Activated CD4-positive, alpha-beta memory T cell treated with anti-CD3 and anti-CD28 coated beads, Interleukin-2, amount 10 ng/mL, durations not matched to agents 7 days and 5 days (primary cell): ENCODE results near the gene PHLDB1. TPM values are rescaled to one million over a fixed set of nuclear protein-coding genes. Genes with fewer than 3 reads are reported as not detected.

ENCODE experiments used
- CTCF ChIA-PET: fragments of 350-600 bp; sonication (Branson Sonifier 250); formaldehyde crosslinking; loops from one replicate; lab custom pipeline; 2021; ENCODE audit warnings: antibody characterized with exemption, inconsistent platforms; lab: Charles Lee
- POLR2A ChIA-PET: fragments of 350-600 bp; sonication (Branson Sonifier 250); formaldehyde crosslinking; loops from one replicate; lab custom pipeline; 2021; ENCODE audit warnings: antibody characterized with exemption; lab: Charles Lee
- DNase-seq: peaks from one replicate; pipeline ENCODE4 v3.0.0-alpha.2; 2020
- H3K27ac Mint-ChIP-seq: one replicate; pipeline ENCODE4 v1.8.0; 2021; ENCODE audit warnings: mild to moderate bottlenecking, mixed read lengths
- H3K27me3 Mint-ChIP-seq: one replicate; pipeline ENCODE4 v1.8.0; 2021; ENCODE audit warnings: mixed read lengths
- H3K36me3 Mint-ChIP-seq: one replicate; pipeline ENCODE4 v1.8.0; 2021; ENCODE audit warnings: low read depth, mixed read lengths
- H3K4me1 Mint-ChIP-seq: one replicate; pipeline ENCODE4 v1.8.0; 2021; ENCODE audit warnings: mixed read lengths
- H3K4me3 Mint-ChIP-seq: one replicate; pipeline ENCODE4 v1.8.0; 2021; ENCODE audit warnings: mild to moderate bottlenecking, mixed read lengths
- H3K9me3 Mint-ChIP-seq: one replicate; pipeline ENCODE4 v1.8.0; 2021; ENCODE audit warnings: mixed read lengths
- total RNA-seq, 2 experiments: library from RNA; stranded (reverse); gene quantifications; one replicate each; pipeline ENCODE4 v1.2.3, GENCODE V29; 2021

PHLDB1 gene
- total RNA-seq, 2 experiments from 2014 or later = 0.53 to 0.63 TPM

DNA sequence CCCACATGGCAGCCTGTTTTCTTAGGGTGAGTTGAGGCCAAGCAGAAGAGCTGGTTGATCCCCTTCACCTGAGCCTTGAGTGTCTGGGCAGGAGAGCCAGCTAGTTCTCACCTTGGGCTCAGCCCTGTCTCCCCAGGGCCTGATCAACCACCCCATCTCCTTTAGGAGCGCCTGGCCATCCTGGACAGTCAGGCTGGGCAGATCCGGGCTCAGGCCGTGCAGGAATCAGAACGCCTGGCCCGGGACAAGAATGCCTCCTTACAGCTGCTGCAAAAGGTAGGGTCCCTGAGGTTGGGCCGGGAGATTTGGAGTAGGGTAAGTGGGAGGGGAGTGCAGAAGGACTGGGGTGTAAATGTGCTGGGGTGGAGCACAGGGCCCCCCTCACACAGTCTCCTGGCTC lies 31.3 kb downstream of the PHLDB1 start:
- ChIA-PET POLR2A (no interaction called here), CTCF (interaction anchor here (1.1 kb wide), 1 partner anchor 21 kb away, joined by 3 read pairs; no protein-coding TSS in a partner anchor)
- Mint-ChIP-seq H3K27me3 (peaks cover 2% of the 10 kb centered on the region), H3K4me1 (no peaks in the 10 kb centered on the region), H3K9me3 (no peaks in the 10 kb centered on the region), H3K36me3 (no peaks in the 10 kb centered on the region), H3K27ac (no peak overlapping the region), H3K4me3 (no peak overlapping the region)
- no peak for DNase-seq

DNA sequence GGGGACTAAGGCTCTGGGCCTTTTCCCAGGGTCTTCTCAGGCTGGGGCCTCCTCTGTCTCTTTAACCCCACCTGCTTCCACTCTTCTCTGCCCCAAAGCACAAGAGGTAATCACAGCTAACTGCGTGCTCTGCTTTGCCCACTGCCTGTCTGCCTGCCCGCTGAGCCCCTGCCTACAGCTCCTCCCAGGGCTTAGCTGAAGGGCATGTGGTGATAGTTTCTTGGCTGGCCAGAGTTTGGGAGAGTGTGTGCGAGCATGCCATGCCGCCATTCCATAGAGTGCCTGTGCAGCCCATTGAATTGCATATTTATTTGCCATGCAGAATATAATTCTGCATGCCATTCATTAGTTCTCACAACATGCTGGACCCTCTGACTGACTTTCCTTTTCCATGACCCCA lies 32.5 kb downstream of the PHLDB1 start:
- ChIA-PET CTCF (interaction anchor here (1.2 kb wide), 1 partner anchor 33 kb away, joined by 4 read pairs; the partner anchor contains the start of gene PHLDB1), POLR2A (interaction anchor here (1.1 kb wide), 1 partner anchor 15 kb away, joined by 3 read pairs; no protein-coding TSS in a partner anchor)
- no peaks in the 10 kb centered on the region for H3K9me3 Mint-ChIP-seq
- H3K27me3 Mint-ChIP-seq = peaks cover 2% of the 10 kb centered on the region
- H3K36me3 Mint-ChIP-seq = no peaks in the 10 kb centered on the region
- no peak overlapping the region for H3K27ac Mint-ChIP-seq
- H3K4me1 Mint-ChIP-seq = no peaks in the 10 kb centered on the region
- no peak overlapping the region for H3K4me3 Mint-ChIP-seq
- DNase-seq = no peak

DNA sequence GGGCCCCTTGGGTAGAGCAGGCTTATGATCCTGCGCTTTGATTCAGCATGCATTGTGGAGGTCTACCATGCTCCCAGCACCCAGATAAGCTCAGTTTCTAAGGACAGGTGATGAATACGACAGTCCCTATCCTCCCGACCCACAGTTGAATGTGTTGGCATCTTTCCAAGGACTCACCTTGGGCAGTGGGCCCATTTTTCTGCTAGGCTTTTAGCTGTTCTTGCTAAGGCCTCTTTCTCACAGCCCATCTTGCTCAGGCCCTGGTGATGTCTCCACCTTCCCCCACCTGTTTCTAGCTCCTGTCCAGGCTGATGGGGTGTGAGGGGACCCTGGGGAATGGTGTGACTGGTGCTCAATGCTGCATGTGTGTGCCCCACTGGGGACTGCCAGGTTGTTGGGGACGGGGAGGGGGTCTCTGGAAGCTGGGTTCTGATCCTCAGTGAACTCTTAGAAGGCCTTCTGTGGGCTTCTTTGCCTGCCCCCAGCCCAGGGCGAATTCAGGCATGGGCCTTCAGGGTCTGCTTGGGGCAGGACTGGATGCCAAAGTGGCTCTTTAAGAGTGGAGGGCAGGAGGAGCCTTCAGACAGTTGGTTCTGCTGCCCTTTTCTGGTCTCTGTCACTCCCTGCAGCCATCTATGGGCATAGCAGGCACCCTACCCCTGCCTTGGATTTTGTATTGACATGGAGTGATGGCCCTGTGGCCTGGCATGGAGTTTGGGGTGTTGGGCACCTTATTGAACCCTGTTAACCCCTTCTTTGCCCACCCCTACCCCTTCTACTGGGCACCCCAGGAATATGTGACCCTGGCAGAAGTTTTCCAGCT lies 33.1 kb downstream of the PHLDB1 start:
- no peaks in the 10 kb centered on the region for H3K4me1 Mint-ChIP-seq
- H3K9me3 Mint-ChIP-seq = no peaks in the 10 kb centered on the region
- no peak overlapping the region for H3K4me3 Mint-ChIP-seq
- H3K27me3 Mint-ChIP-seq = peaks cover 2% of the 10 kb centered on the region
- H3K27ac Mint-ChIP-seq = no peak overlapping the region
- no peak for DNase-seq
- POLR2A ChIA-PET = interaction anchor here (1.1 kb wide), 1 partner anchor 15 kb away, joined by 3 read pairs; no protein-coding TSS in a partner anchor
- CTCF ChIA-PET = interaction anchor here (1.2 kb wide), 1 partner anchor 33 kb away, joined by 4 read pairs; the partner anchor contains the start of gene PHLDB1
- H3K36me3 Mint-ChIP-seq = no peaks in the 10 kb centered on the region

DNA sequence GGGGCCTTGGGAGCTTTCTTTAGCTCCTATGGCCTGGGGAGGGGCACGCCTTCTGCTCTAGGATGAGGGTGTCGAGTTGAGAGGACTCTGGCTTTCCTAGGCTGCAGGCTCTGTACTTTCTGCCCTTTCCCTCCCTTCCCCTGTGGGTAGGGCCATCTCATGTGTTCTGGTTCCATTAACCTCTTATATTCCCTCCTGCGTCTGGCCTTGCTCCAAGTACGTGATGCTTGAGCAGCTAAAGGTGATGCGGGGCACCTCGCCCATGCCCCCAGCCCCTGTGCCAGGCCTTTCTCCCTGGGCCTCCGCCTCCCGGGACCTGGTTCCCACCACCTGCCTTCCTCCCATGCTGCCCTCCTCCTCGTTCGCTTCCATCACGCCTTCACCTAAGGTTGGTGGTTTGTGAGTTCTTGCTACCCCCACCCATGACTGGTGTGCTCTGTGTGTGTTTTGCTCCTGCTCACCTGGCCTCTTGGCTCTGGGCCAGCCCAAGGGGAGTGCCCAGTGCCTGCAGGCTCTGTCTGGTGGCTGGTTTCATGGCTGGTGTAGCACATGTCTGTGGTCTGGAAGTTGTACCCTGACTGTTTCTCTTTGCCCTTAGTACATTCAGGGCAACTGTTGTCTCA lies 34.1 kb downstream of the PHLDB1 start:
- H3K27ac Mint-ChIP-seq = no peak overlapping the region
- no peak overlapping the region for H3K4me3 Mint-ChIP-seq
- ChIA-PET CTCF (interaction anchor here (0.8 kb wide), 1 partner anchor 48 kb away, joined by 3 read pairs; no protein-coding TSS in a partner anchor), POLR2A (no interaction called here)
- no peak for DNase-seq
- H3K4me1 Mint-ChIP-seq = no peaks in the 10 kb centered on the region
- H3K36me3 Mint-ChIP-seq = no peaks in the 10 kb centered on the region
- H3K27me3 Mint-ChIP-seq = no peaks in the 10 kb centered on the region
- no peaks in the 10 kb centered on the region for H3K9me3 Mint-ChIP-seq

DNA sequence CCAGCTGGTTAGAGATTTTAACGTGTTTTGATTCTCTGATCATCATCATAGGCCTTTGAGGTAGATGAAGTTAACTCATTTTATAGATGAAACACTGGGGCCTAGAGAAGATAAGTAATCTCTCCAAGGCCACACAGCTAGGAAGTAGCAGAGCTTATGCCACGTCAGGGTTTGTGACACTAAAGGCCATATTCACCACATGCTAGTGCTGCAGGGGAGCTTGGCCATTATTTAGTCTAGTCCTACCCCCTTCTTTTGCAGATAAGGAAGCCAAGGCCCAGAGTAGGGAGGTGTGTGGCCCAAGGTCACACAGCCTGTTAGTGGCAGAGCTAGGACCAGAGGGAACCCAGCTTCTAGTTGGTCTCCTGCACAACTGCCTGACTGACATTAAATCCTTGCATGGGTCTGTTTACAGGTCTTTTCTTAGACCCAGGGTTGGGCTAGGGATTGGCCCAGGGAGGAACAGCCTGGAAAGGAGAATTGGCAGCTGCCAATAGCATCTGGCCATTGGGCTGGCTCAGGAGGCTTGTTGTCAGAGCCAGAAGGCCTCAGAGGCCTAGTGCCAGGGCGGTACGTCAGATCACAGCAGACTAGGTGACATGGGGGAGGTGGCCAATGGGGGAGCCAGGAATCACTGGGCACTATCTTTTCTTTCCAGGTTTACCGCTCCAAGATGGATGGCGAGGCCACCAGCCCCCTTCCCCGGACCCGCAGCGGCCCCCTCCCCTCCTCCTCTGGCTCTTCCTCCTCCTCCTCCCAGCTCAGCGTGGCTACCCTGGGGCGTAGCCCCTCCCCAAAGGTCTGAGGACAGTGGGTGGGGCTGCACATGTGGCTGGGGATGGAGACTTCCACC lies 36.0 kb downstream of the PHLDB1 start:
- peaks cover under 1% of the 10 kb centered on the region for H3K27me3 Mint-ChIP-seq
- no peak overlapping the region for H3K27ac Mint-ChIP-seq
- no peak for DNase-seq
- no peak overlapping the region for H3K4me3 Mint-ChIP-seq
- H3K36me3 Mint-ChIP-seq = no peaks in the 10 kb centered on the region
- ChIA-PET POLR2A (no interaction called here), CTCF (interaction anchor here (0.6 to 1.0 kb wide), 2 partner anchors 17 to 99 kb away, joined by 3 read pairs; no protein-coding TSS in a partner anchor)
- no peaks in the 10 kb centered on the region for H3K4me1 Mint-ChIP-seq
- H3K9me3 Mint-ChIP-seq = no peaks in the 10 kb centered on the region

DNA sequence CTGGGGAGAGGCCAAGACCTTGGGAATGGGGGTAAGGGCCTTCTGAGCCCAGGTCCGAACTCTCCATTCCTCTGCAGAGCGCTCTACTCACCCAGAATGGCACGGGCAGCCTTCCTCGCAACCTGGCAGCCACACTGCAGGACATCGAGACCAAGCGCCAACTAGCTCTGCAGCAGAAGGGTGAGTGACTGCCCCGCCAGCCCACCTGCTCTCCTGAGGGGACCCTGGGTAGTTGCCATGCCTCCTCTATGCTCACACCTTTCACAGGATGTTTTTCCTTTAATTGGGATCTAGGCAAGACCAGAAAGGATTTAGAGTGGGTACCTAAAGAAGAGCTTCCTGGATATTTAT lies 36.6 kb downstream of the PHLDB1 start:
- POLR2A ChIA-PET = no interaction called here
- Mint-ChIP-seq H3K9me3 (no peaks in the 10 kb centered on the region), H3K36me3 (no peaks in the 10 kb centered on the region), H3K27me3 (peaks cover 1% of the 10 kb centered on the region), H3K27ac (no peak overlapping the region), H3K4me3 (no peak overlapping the region), H3K4me1 (no peaks in the 10 kb centered on the region)
- DNase-seq = no peak
- CTCF ChIA-PET = interaction anchor here (0.6 kb wide), 1 partner anchor 98 kb away, joined by 3 read pairs; no protein-coding TSS in a partner anchor

DNA sequence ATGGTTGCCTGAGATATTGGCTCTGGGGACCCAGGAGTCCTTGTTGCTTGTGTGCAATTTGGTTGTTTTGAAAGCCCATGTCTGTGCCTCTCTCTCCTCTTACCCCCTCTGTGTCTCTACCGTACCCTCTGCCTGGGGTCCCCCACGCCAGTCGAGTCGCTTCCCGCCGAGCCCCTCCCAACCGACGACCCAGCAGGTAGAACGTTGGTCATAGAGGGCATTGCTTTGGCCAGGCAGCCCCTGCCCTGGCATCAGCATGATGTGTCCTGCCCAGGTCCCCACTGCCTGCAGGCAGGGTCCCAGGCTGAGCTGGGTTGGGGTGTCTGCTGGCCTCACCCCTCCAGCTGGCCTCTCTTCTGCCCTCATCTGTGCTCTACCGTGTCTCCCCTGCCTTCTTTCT lies 37.1 kb downstream of the PHLDB1 start:
- H3K9me3 Mint-ChIP-seq = no peaks in the 10 kb centered on the region
- no peak overlapping the region for H3K4me3 Mint-ChIP-seq
- no peaks in the 10 kb centered on the region for H3K36me3 Mint-ChIP-seq
- peaks cover 1% of the 10 kb centered on the region for H3K27me3 Mint-ChIP-seq
- H3K4me1 Mint-ChIP-seq = no peaks in the 10 kb centered on the region
- no peak for DNase-seq
- ChIA-PET CTCF (no interaction called here), POLR2A (no interaction called here)
- no peak overlapping the region for H3K27ac Mint-ChIP-seq

DNA sequence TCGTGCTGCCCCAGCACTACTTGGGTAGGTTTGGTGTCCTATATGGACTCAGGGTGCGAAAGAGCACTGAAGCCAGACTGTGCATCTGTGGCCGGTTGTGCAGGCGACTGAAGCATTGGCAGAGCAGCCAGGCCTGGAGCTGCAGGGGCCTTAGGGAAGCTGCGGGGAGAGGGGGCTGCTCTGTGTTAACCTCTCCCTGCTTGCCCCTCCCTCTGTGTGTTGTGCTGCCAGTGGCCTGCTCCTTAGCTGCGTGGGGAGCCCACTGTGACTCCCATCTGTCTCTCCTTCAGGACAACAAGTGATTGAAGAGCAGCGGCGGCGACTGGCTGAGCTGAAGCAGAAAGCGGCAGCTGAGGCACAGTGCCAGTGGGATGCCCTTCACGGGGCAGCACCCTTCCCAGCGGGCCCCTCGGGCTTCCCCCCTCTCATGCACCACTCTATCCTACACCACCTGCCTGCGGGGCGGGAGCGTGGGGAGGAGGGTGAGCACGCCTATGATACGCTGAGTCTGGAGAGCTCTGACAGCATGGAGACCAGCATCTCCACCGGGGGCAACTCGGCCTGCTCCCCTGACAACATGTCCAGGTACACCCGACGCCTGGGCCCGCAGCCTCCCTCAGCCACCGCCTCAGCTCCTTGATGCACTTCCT lies 37.8 kb downstream of the PHLDB1 start:
- CTCF ChIA-PET = interaction anchor here (2.1 kb wide), 1 partner anchor 14 kb away, joined by 6 read pairs; no protein-coding TSS in a partner anchor
- H3K4me3 Mint-ChIP-seq = no peak overlapping the region
- no peak for DNase-seq
- no peaks in the 10 kb centered on the region for H3K4me1 Mint-ChIP-seq
- no peaks in the 10 kb centered on the region for H3K36me3 Mint-ChIP-seq
- no peak overlapping the region for H3K27ac Mint-ChIP-seq
- peaks cover 1% of the 10 kb centered on the region for H3K27me3 Mint-ChIP-seq
- POLR2A ChIA-PET = no interaction called here
- H3K9me3 Mint-ChIP-seq = no peaks in the 10 kb centered on the region

DNA sequence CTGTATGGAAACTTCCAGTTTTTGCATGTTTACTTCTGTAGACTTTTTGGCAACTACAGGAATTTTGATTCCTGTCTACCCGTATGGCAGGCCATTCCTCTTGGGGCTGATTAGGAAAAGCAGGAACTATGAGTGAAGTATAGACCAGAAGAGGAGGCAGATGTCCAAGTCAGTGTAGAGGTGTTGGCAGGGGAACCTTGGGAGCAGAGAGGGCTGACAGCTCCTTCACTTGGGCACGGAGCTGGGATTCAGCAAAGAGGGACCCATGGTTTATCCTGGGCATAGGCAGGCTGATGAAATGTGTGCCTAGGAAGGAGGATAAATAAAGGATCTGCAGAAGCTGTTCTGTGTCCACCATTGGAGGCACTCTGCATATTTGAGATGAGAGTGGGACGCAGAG lies 39.0 kb downstream of the PHLDB1 start:
- H3K36me3 Mint-ChIP-seq = no peaks in the 10 kb centered on the region
- H3K4me3 Mint-ChIP-seq = no peak overlapping the region
- H3K9me3 Mint-ChIP-seq = no peaks in the 10 kb centered on the region
- H3K27me3 Mint-ChIP-seq = peaks cover 1% of the 10 kb centered on the region
- POLR2A ChIA-PET = no interaction called here
- no peak for DNase-seq
- CTCF ChIA-PET = interaction anchor here (2.1 kb wide), 1 partner anchor 12 kb away, joined by 6 read pairs; no protein-coding TSS in a partner anchor
- no peak overlapping the region for H3K27ac Mint-ChIP-seq
- no peaks in the 10 kb centered on the region for H3K4me1 Mint-ChIP-seq

DNA sequence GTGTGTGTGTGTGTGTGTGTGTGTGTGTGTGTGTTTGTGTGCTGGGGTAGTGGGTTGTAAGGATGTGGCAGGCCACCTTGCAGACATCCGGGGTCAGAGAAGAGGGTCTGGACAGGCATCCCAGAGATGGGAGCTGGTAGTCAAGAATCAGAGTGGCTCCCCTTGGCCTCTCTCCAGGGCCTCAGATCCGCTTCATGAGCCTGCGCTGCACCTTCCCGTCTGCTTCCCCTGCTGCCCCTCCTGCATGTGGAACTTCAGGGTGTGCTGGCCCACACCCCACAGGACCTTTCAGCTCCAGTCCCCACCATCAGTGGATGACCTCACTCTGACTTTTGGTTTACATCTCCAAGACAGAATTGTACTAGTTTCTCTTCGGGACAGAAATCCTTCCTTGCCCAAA lies 40.9 kb downstream of the PHLDB1 start:
- POLR2A ChIA-PET = no interaction called here
- Mint-ChIP-seq H3K4me1 (peaks cover 8% of the 10 kb centered on the region), H3K4me3 (no peak overlapping the region), H3K36me3 (no peaks in the 10 kb centered on the region), H3K9me3 (no peaks in the 10 kb centered on the region), H3K27me3 (peaks cover 1% of the 10 kb centered on the region), H3K27ac (no peak overlapping the region)
- CTCF ChIA-PET = interaction anchor here (0.6 kb wide), 1 partner anchor 408 kb away, joined by 3 read pairs; no protein-coding TSS in a partner anchor
- no peak for DNase-seq

DNA sequence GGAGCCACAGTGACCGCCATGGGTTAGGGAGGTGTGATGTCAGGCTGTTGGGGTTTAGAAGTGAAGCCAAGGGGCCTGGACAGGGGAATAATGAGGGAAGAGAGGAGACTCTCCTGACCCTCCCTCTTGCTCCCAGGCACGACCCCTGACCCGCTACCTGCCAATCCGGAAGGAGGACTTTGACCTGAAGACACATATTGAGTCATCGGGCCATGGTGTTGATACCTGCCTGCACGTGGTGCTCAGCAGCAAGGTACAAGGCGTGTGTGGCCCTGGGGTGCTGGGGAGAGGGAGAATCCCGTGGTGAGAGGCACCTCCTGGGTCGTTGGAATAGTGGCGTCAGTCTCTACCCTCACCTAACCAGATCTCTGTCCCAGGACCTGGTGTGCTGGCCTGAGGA lies 42.5 kb downstream of the PHLDB1 start:
- ChIA-PET POLR2A (no interaction called here), CTCF (no interaction called here)
- no peak for DNase-seq
- Mint-ChIP-seq H3K27ac (no peak overlapping the region), H3K36me3 (no peaks in the 10 kb centered on the region), H3K9me3 (no peaks in the 10 kb centered on the region), H3K27me3 (peaks cover 1% of the 10 kb centered on the region), H3K4me3 (no peak overlapping the region), H3K4me1 (peaks cover 8% of the 10 kb centered on the region)

DNA sequence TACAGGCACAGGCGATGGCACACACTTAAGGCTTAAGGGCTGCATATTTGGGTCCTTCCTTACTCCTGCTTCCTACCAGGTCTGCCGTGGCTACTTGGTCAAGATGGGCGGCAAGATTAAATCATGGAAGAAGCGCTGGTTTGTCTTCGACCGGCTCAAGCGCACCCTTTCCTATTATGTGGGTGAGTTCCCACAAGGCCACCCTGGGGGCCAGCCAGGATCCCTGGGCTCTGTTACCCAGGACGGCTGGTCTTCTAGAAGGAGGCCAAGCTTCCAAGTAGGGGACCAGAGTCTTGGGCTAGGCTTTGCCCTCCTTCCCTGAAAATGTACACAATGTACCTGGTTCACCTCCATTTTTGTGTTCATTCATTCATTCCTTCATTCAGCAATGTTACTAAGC lies 43.0 kb downstream of the PHLDB1 start:
- Mint-ChIP-seq H3K9me3 (no peaks in the 10 kb centered on the region), H3K27ac (no peak overlapping the region), H3K36me3 (no peaks in the 10 kb centered on the region), H3K27me3 (peaks cover 1% of the 10 kb centered on the region), H3K4me1 (peaks cover 8% of the 10 kb centered on the region), H3K4me3 (no peak overlapping the region)
- no peak for DNase-seq
- ChIA-PET POLR2A (no interaction called here), CTCF (no interaction called here)
